ENCODE measurements around the gene GJB6. TPM values are rescaled to one million over a fixed set of nuclear protein-coding genes. Genes with fewer than 3 reads are reported as not detected.

GJB6 gene
- total and polyA plus RNA-seq, 8 donors, result 0.18 to 1.9 (median 0.62) TPM; not detected in 1

GRCh38 chr13:20209948-20210347 is 22.2 kb downstream of the GJB6 start:
- Histone ChIP-seq H3K36me3 (no peaks in the 10 kb centered on the region), H3K4me1 (no peaks in the 10 kb centered on the region), H3K27ac (no peak overlapping the region), H3K27me3 (peaks cover 0 to 17% of the 10 kb centered on the region in 2 donors), H3K4me3 (no peak overlapping the region), H3K9me3 (no peaks in the 10 kb centered on the region)
- no peak for TF ChIP-seq CTCF (IDR thresholded peaks at IDR 0.05)
- intact Hi-C loops (cut with DNase I), result no loop called here
- DNase-seq, result no peak
- ATAC-seq, result no peak

GRCh38 chr13:20206698-20207235 is 25.4 kb downstream of the GJB6 start:
- ATAC-seq, result no peak
- H3K36me3 ChIP-seq, result no peaks in the 10 kb centered on the region
- peaks cover 0 to 6% of the 10 kb centered on the region in 2 donors for H3K9me3 ChIP-seq
- no peak overlapping the region for H3K27ac ChIP-seq
- no peak for TF ChIP-seq CTCF (IDR thresholded peaks at IDR 0.05)
- peaks cover 0 to 30% of the 10 kb centered on the region in 2 donors for H3K27me3 ChIP-seq
- intact Hi-C loops (cut with DNase I), result no loop called here
- H3K4me1 ChIP-seq, result no peaks in the 10 kb centered on the region
- DNase-seq, result no peak
- no peak overlapping the region for H3K4me3 ChIP-seq

- Histone ChIP-seq H3K9me3 (peaks cover 0 to 6% of the 10 kb centered on the region in 2 donors), H3K4me1 (no peaks in the 10 kb centered on the region), H3K36me3 (no peaks in the 10 kb centered on the region), H3K4me3 (no peak overlapping the region), H3K27ac (no peak overlapping the region), H3K27me3 (peaks cover 0 to 30% of the 10 kb centered on the region in 2 donors)
- no peak for TF ChIP-seq CTCF (IDR thresholded peaks at IDR 0.05)
- ATAC-seq (no peak), DNase-seq (no peak)
- intact Hi-C loops (cut with DNase I), result no loop called here
Observed at GRCh38 chr13:20206065-20206697, 25.9 kb downstream of the GJB6 start.

- peaks cover 0 to 6% of the 10 kb centered on the region in 2 donors for H3K9me3 ChIP-seq
- no peak overlapping the region for H3K4me3 ChIP-seq
- no peak for TF ChIP-seq CTCF (IDR thresholded peaks at IDR 0.05)
- peak; percentile 17 for ATAC-seq
- intact Hi-C loops (cut with DNase I), result no loop called here
- no peak overlapping the region for H3K27ac ChIP-seq
- no peak for DNase-seq
- H3K36me3 ChIP-seq, result no peaks in the 10 kb centered on the region
- H3K4me1 ChIP-seq, result peaks cover 2 to 8% of the 10 kb centered on the region in 2 donors
- peaks cover 25 to 47% of the 10 kb centered on the region in 2 donors for H3K27me3 ChIP-seq
Observed at GRCh38 chr13:20198781-20199180, 33.3 kb downstream of the GJB6 start.

GRCh38 chr13:20197361-20197834 is 34.7 kb downstream of the GJB6 start:
- DNase-seq (peak in 1 of 4 donors; percentile 49), ATAC-seq (peak; percentile 74)

More at GRCh38 chr13:20197361-20197834, 34.7 kb downstream of the GJB6 start:
- Histone ChIP-seq H3K9me3 (peaks cover 0 to 5% of the 10 kb centered on the region in 2 donors), H3K27ac (no peak overlapping the region), H3K27me3 (peaks cover 38 to 53% of the 10 kb centered on the region in 2 donors), H3K4me3 (no peak overlapping the region), H3K4me1 (peaks cover 14 to 22% of the 10 kb centered on the region in 2 donors), H3K36me3 (no peaks in the 10 kb centered on the region)
- peak; percentile 32 to 73 for TF ChIP-seq CTCF (IDR thresholded peaks at IDR 0.05)
- intact Hi-C loops (cut with DNase I), result no loop called here

Data from left lung (tissue), 10 donors.